Uterus (tissue), 2 donors: ENCODE measurements around the gene ATP8B2.

Experiments used
- CTCF ChIP-seq, 4 experiments: fragments of 200-600 bp in 2 of 4; fragments of 450-650 bp in 2 of 4; sonication (generic) in 2 of 4; IDR thresholded peaks; one replicate each; pipeline ENCODE4 v1.5.1; 2016 to 2019; ENCODE audit warnings: antibody characterized with exemption in 4 of 4, mild to moderate bottlenecking in 2 of 4, moderate library complexity in 1 of 4
- POLR2A ChIP-seq, 2 donors: fragments of 450-650 bp; IDR thresholded peaks; one replicate each; pipeline ENCODE4 v1.6.1; 2016; ENCODE audit warnings: antibody characterized with exemption in 2 of 2, mild to moderate bottlenecking in 1 of 2, moderate library complexity in 1 of 2

- no peak for TF ChIP-seq CTCF (IDR thresholded peaks at IDR 0.05)
- TF ChIP-seq POLR2A (IDR thresholded peaks at IDR 0.05): no peak
Measured at GRCh38 chr1:154360288-154360687, 35.0 kb downstream of the ATP8B2 start.
